Posterior cingulate gyrus (tissue), 11 donors: ENCODE measurements around the gene AUTS2.
A peak's percentile ranks its signal among the peaks of the same experiment; 100 is the strongest.

Experiments used
- DNase-seq, 10 donors: peaks; one replicate each; pipeline versions ENCODE4 v3.0.0 to v3.0.0-alpha.2; 2020 to 2021; ENCODE audit warnings: mixed read lengths in 3 of 10
- intact Hi-C: fragments of 100-400 bp; cut with DNase I; formaldehyde crosslinking; loops from one replicate; pipeline ENCODE4 v1.15.1; 2023

Gene AUTS2

DNA sequence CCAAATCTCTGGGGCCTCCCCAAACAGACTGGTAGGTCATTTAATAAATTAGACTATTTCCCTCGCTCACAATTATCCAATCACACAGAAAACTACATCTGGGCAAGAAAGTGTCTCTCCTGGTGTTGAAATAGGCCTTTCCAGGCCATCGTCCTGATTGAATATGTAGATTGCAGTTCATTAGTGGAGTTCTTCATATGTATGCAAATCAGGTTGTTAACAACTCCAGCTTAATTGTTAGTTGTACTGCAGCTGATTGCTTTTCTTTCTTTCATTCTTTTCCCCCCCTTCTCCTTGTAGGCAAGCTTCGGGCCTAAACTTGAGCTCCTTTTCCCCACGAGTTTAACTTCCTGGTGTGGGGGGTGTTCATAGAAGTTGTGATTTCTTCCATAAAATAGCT lies 1174.6 kb downstream of the AUTS2 start:
- no peak for DNase-seq
- intact Hi-C loops = no loop called here

DNA sequence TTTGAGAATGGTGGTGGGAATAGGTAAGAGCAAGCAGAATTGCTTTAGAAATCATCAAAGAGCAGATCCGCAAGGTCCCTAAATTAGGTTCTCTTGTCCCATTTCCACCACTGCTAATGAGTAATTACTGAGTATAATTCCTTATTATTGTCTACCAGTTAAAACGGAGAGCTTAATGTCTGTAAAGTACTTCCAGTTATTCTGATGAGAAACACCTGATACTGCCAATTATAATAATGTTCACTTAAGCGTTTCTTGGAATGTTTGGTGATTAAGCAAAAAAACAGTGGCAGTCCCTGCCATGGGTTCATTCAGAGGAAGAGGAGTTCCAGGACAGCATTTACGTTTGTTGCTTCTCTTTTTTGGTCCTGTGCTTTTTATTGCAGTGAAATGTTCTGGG lies 1175.1 kb downstream of the AUTS2 start:
- DNase-seq = no peak
- intact Hi-C loops = no loop called here

DNA sequence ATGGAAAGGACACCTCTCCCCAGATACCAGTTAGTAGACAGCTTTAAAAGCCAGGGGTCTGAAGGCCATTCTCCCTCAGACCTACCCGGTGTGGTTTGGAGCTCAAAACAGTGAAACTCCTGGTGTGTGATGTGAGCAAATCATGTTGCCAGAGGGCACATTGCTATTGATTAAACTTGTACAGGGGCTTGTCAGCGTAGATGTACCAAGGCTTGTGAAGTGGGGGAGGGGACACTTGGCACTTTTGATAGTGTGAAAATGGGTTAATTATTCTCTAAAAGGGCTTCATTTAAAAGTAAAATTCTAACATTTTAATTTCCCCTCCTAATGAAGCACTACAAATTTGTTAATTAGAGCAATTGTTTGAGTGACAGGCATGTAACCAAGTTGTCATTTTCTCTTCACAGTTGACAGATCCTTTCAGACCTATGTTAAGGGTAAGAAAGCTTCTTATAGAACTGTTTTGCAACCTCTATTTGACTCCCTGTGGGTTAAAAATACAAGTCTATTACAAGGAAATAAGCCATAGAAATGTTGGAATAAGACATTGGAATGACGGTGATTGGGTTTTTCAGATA lies 1176.8 kb downstream of the AUTS2 start:
- intact Hi-C loops = no loop called here
- DNase-seq = no peak

DNA sequence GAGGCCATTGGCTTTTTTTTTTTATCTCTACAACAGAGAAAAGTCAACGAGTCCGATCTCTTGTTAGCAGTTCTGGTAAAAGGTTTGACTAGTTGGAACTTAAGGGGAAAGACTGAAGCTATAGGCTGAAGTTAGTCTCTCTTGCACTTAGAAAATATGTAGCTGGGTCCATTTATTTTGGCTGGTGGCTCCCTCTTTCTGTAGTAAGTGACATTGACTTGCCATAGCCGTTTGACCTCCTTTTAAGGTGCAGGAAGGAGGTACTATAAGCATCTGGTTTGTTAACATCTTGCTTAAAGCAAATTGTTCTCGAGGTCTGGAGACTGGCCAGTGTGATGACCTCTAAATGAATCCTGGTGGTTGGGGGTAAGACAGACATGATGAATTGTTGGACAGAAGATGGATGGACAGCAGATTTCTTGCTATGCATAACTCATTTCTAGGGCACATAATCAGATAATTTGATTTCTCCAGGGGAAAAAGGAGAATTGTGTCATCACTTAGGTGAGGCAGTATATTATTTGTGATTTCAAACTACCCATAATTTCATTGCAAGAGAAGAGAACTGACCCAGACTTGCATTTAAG lies 1177.4 kb downstream of the AUTS2 start:
- DNase-seq = no peak
- intact Hi-C loops = no loop called here

DNA sequence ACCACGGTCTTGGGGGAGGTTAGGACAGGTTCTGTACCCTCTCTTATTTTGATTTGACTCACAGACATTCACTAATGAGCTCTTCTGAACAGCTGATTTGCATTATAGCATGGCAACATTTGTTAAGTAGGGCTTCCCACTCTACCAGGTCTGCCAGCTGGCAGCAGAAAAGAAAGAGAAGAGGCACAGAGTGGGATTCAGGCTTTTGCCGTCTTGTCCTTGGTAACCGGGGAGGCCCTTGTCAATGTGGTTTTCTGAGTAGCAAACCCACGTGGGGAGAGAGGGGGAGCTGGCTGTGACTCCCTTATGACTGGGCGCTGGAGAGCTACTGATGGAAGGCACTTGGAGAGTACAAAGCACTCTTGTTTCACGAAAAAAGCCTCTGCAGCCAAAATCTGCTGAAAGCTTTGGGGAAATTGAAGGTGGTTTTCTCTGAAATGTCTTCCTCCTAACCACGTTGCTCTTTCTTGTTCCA lies 1178.4 kb downstream of the AUTS2 start:
- DNase-seq = peak; percentile 61 to 96 (median 73)
- intact Hi-C loops = no loop called here

DNA sequence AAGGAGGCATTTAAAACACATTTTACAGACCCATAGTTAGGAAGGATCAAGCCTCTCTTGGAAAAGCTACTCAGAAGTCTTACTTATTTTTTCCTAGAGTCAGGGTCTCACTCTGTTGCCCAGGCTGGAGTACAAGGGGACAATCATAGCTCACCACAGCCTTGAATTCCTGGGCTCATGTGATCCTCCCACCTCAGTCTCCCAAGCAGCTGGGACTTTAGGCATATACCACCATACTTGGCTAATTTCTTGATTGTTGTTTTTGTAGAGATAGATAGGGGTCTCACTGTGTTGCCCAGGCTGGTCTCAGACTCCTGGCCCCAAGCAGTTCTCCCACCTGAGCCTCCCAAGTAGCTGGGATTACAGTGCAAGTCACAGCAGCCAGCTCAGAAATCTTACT lies 1179.0 kb downstream of the AUTS2 start:
- intact Hi-C loops = no loop called here
- DNase-seq = no peak

DNA sequence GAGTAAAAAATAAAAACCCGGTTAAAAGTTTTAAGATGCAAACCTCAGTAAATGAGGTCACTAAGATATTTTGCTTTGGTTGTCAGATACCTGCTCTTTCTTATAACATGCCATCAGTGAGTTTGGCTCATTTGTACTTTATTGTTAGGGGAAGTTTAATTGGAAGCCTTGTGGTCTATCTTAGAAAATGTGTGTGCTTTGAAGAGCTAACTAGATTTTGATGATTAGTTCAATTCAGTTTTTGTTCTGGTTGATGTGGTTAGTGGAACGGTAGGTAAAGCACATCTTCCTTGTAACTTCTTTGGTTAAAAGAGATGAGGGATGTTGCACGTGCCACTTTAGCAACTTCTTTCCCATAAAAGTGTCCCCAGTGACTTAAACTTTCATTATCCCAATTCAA lies 1180.3 kb downstream of the AUTS2 start:
- intact Hi-C loops = no loop called here
- no peak for DNase-seq

DNA sequence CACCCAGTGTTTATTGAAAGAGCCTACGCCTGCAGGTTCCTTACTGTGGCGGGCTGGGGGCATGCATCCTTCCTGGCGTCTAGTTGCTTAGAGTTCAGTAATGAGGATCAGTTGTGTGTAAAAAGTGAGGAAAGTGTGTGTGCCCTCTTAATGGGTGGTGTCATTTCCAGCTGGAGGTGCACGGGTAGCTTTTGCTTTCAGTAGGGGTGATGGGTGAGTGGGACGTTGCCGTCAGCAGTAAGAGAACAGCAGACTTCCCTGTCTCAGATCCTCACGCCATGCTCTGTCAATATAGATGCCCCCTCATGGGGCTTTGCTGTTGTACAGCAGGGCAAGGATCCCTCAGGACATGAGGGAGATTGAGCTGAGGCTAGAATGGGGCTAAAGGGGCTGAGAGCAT lies 1181.0 kb downstream of the AUTS2 start:
- intact Hi-C loops = no loop called here
- no peak for DNase-seq

DNA sequence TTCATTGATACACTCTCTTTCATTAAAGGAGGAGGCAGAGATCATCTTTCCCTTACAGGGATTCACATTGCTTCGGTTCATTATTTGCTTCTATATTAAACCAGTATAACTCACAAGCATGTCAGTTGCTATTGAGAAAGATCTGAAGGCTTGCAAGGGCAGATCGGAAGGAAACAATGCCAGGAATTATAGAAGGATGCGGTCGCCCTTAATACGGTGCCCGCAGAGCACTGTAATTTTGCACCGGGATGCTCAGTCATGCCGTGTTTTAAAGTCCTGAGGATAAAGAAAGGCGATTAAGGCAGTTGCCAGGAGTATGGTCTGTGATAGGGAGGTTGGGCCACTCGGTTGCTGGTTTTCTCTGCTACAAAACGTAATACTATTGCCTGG lies 1183.6 kb downstream of the AUTS2 start:
- intact Hi-C loops = no loop called here
- no peak for DNase-seq

DNA sequence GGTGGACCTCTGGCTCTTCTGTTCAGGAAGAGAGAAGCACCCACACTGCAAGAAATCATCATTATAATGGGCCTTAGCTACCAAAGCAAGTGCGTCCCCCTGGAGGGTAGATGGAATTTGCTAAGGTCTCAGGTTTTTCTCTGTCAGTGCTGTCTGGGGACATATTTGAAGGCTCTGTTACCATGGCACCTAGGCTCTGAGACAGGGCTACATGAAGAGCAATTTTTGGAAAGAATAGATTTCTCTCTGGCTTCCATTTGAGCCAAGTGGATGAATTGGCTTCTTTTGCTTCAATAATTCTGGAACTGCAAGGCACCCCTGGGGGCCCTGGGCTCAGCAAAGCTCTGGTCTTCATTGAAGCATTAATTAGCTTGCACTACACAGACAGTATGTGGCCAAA lies 1184.5 kb downstream of the AUTS2 start:
- DNase-seq = no peak
- intact Hi-C loops = no loop called here

DNA sequence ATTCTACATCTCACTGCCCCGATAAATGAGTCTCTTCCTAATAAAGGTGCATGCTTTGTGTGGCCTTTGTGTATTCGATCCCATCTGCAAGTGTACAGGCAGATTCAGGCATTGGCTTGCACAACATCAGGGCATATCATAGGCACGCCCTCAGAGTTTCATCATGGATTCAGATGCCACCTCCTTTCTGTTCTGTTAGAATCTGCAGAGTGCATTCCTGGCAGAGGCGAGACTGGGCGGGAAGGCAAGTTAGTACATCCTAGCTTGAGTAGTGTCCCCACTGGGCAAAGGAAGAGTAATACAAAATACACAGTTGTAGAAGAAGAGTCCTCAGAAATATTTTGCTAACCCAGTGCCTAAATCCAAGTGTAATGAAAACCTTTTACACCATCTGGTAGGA lies 1187.2 kb downstream of the AUTS2 start:
- intact Hi-C loops = no loop called here
- no peak for DNase-seq

DNA sequence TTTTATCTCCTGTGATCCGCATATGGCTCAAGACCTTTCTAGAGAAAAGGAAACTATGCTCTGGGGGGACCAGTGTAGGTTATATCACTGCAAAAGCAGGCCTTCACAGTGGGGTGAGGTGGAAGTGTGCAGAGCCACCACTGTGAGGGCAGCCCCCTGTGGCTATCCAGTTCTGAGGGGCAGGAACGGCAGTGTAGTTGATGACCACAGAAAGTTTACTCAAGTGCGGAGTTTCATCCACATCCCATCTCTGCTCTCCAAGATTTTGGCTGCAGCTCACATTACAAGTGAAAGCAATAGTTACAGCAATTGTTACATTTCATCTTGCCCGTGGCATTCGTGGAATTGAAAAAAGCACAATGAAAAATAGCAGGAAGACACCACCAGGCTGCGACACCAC lies 1187.8 kb downstream of the AUTS2 start:
- DNase-seq = no peak
- intact Hi-C loops = no loop called here

DNA sequence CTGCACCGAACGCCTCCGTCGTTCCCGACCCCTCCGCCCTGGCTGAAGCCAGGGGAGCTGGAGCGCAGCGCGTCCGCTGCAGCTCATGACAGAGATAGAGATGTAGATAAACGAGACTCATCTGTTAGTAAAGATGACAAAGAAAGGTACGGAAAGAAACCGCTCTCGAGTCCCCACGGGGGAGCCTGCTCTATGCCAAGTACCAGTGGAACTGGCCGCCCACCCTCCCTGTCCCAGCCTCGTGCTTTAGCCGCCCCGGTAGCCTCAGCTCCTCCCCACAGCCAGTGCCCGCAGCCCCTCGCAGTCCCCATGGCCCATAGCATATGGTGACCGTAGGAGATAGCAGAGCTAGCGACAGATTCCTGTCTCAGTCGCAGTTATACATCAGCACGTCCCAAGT lies 1189.0 kb downstream of the AUTS2 start:
- intact Hi-C loops = no loop called here
- peak in 1 of 10 donors; percentile 70 for DNase-seq

DNA sequence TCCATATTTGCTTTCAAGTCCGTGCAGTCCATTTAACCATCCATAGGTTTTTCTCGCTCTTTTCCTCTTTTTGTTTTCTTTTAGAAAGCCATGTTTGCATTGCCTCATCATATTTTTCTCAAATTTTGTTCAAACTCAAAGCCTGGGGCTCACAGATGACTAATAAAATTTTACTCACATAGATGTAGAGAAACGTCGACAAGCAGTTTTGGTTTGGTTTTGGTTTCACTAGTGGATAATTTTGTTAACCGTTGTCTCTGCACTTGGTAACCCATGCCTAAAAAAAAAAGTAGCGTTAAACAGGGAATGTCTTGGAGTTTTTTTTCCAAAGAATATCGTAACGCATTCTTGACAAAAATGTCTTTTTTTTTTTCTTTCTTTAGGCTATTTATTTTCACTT lies 1189.5 kb downstream of the AUTS2 start:
- intact Hi-C loops = no loop called here
- no peak for DNase-seq

DNA sequence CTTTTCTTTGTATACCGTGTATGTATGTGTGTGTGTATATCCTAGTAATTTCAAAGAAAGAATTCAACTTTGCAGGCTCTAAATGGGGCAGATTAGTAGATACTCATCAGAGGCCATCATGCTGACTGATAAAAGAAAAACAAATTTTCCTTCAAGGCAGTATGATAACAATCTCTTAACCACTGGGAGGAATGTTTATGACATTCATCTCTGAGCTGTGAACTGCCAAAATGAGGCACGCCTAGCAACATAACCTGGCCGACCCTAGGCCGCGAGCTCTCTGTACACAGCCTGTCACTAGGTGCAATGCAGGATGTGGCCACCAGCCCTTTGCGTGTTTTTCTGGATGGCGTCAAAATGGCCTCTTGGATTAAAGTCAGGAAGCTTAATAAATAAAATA lies 1190.0 kb downstream of the AUTS2 start:
- DNase-seq = no peak
- intact Hi-C loops = no loop called here

DNA sequence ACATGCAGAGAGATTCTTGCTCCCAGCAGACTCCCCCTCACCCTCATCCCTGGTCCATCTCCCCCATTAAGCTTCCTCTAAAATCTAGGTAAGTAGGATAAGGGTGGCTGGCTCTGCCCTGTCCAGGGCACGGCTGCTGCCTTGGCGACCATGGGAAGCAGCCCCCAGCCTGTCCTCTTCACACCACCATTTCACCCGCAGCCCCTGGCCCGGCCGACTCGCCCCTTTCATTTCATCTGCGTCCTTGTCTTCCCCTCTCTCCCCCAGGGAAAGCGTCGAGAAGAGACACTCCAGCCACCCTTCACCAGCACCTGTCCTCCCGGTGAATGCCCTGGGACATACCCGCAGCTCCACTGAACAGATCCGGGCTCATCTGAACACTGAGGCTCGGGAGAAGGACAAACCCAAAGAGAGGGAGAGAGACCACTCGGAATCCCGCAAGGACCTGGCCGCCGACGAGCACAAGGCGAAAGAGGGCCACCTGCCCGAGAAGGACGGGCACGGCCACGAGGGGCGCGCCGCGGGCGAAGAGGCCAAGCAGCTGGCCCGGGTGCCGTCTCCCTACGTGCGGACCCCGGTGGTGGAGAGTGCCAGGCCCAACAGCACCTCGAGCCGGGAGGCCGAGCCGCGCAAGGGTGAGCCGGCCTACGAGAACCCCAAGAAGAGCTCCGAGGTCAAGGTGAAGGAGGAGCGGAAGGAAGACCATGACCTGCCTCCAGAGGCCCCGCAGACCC lies 1191.4 kb downstream of the AUTS2 start:
- intact Hi-C loops = no loop called here
- peak in 1 of 10 donors; percentile 77 for DNase-seq

DNA sequence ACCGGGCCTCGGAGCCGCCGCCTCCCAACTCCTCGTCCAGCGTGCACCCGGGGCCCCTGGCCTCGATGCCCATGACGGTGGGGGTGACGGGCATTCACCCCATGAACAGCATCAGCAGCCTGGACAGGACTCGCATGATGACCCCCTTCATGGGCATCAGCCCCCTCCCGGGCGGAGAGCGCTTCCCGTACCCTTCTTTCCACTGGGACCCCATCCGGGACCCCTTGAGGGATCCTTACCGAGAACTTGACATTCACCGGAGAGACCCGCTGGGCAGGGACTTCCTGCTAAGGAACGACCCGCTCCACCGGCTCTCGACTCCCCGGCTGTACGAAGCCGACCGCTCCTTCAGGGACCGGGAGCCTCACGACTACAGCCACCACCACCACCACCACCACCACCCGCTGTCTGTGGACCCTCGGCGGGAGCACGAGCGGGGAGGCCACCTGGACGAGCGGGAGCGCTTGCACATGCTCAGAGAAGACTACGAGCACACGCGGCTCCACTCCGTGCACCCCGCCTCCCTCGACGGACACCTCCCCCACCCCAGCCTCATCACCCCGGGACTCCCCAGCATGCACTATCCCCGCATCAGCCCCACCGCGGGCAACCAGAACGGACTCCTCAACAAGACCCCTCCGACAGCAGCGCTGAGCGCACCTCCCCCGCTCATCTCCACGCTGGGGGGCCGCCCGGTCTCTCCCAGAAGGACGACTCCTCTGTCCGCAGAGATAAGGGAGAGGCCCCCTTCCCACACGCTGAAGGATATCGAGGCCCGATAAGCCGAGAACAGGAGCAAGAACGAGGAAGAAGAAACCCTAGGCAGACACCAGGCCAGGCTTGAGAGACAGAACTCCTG lies 1192.2 kb downstream of the AUTS2 start:
- peak in 1 of 10 donors; percentile 71 for DNase-seq
- intact Hi-C loops = no loop called here

DNA sequence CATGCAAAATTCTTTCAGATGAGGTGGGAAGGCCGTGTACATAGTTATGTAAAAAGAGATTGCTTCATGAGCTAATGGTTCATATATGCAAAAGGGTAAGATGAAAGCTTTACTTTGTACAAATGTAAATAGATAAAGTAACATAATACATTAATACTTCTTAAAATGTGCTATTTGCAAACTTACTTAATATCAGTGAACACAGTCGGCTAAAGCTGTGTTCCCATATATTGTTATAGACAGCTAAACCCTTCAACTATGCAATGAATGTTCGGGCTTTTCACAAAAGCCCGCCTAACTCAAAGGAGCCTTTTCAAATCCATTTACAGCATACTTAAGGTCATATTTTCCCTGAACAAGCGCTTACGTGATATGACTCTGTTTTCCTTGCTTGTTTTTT lies 1193.1 kb downstream of the AUTS2 start:
- DNase-seq = no peak
- intact Hi-C loops = no loop called here

DNA sequence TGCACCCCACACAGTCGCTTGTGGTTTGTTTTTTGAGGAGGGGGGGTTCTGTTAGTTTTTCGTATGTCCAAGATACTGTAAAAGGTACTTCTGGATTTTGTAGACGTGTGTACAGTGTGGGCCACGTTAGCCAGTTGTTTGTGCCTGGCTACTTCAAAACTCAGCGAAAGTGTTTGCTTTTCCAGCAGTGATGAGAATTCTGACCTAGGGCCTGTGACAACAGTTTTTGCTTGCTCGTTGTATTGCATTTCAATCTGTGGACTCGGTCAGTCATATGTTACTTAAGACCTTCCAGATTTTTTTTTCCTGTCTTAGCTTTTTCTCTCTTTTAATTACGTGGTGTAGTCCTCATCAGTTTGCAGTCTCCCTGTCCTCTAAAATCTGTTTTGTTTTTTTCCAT lies 1194.8 kb downstream of the AUTS2 start:
- intact Hi-C loops = no loop called here
- no peak for DNase-seq

DNA sequence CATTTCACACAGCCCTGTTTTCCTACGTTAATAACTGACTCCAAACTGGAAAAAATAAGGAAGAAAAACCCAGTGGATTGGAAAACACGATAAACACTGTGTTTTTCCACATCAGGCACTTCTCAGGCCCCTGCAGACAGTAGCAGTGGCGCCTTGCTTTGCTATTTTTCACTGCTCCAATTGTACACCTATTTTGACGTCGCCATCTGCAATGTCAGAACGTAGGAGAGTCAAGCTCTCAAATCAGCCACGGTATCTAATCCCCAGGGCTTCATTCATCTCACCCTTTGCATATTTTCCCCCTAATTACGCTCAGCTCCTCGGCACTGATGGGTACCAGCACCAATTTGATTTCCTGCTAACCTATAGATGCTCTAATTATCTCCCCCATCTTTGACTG lies 1195.5 kb downstream of the AUTS2 start:
- no peak for DNase-seq
- intact Hi-C loops = no loop called here

DNA sequence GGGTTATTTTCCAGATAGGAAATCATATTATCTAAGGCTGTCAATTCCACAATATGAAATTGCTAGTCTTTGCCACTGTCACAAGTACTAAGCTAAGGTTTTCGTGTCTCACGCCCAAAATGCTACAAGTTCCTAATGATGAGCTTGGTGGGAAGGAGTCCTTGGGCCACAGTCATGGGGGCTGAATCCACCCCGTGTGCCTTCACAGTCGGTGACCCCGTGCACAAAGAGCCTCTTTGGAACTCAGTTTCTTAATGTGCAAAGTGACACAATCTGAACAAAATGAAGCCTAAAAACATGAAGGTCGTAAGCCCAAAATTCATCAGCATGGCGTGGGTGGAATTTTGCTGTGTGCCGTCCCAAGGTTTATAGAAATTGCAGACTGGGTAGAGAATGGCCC lies 1196.7 kb downstream of the AUTS2 start:
- intact Hi-C loops = no loop called here
- DNase-seq = no peak
